BE2C (cell line): ENCODE data around the gene NKX2-2.
A peak's percentile ranks its signal among the peaks of the same experiment; 100 is the strongest.
"Not testable (repeated sequence)": the region's sequence is repeated elsewhere in the genome, so short reads cannot be mapped to it uniquely, and the experiment has no call there.

ENCODE experiments used
- DNase-seq: peaks from one replicate; pipeline ENCODE4 v3.0.0-alpha.2; 2020
- H3K27me3 ChIP-seq: fragments of 250-450 bp; sonication (Bioruptor Pico); 2 replicates; pipeline ENCODE4 v1.5.1; 2020; ENCODE audit warnings: mild to moderate bottlenecking
- H3K36me3 ChIP-seq: fragments of 250-450 bp; sonication (Bioruptor Pico); 2 replicates; pipeline ENCODE4 v1.5.1; 2020; ENCODE audit warnings: mild to moderate bottlenecking
- H3K4me1 ChIP-seq: fragments of 250-450 bp; sonication (Bioruptor Pico); 2 replicates; pipeline ENCODE4 v1.5.1; 2020
- H3K4me3 ChIP-seq: 2 replicates; pipeline ENCODE4 v1.5.1; 2011; ENCODE audit warnings: low read depth, low read length
- H3K9me3 ChIP-seq: fragments of 250-450 bp; sonication (Bioruptor Pico); 2 replicates; pipeline ENCODE4 v1.5.1; 2020
- CTCF ChIP-seq: IDR thresholded peaks from 2 replicates; pipeline ENCODE4 v1.5.1; 2012; ENCODE audit warnings: mild to moderate bottlenecking, low read depth, low read length

Gene NKX2-2

GRCh38 chr20:21496452-21496851 is 17.4 kb downstream of the NKX2-2 start:
- TF ChIP-seq CTCF: no peak

DNA sequence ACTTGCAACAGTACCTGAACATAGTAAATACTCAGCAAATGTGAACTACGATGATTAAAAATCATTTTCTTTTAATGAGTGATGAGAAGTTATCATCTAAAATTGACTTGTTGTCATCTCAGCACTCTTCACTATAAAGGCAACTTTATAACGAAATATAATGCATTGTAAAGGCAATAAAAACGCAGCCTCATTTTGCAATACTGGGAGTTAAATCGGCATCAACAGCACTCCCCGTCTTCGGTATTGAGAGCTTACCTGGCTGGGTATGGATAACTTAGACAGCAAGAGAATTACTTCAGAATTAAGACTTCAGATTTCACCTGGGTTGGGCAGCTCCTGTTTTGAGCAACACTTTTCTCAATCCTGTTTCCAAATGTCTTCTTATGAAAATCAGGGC is 20.8 kb downstream of the NKX2-2 start:
- H3K27me3 ChIP-seq: peaks cover 58% of the 10 kb centered on the region
- no peaks in the 10 kb centered on the region for H3K36me3 ChIP-seq

More at GRCh38 chr20:21496452-21496851, 17.4 kb downstream of the NKX2-2 start:
- peaks cover 49% of the 10 kb centered on the region for H3K27me3 ChIP-seq
- H3K4me1 ChIP-seq: no peaks in the 10 kb centered on the region
- no peak for DNase-seq
- H3K4me3 ChIP-seq: no peak overlapping the region
- no peaks in the 10 kb centered on the region for H3K9me3 ChIP-seq
- H3K36me3 ChIP-seq: no peaks in the 10 kb centered on the region

GRCh38 chr20:21490105-21490504 is 23.8 kb downstream of the NKX2-2 start:
- peak; percentile 37; the same call in 1 of the 2 replicates for TF ChIP-seq CTCF
- Histone ChIP-seq H3K4me1 (no peaks in the 10 kb centered on the region), H3K4me3 (no peak overlapping the region), H3K9me3 (no peaks in the 10 kb centered on the region), H3K27me3 (peaks cover 45% of the 10 kb centered on the region), H3K36me3 (no peaks in the 10 kb centered on the region)
- DNase-seq: no peak

More for the DNA sequence above, 20.8 kb downstream of the NKX2-2 start:
- Histone ChIP-seq H3K4me3 (no peak overlapping the region), H3K4me1 (no peaks in the 10 kb centered on the region), H3K9me3 (no peaks in the 10 kb centered on the region)
- no peak for DNase-seq
- TF ChIP-seq CTCF: no peak

- not testable (repeated sequence) for H3K36me3 ChIP-seq, H3K4me3 ChIP-seq, H3K4me1 ChIP-seq, DNase-seq, H3K9me3 ChIP-seq
- H3K27me3 ChIP-seq: peaks cover 14% of the 10 kb centered on the region
These were observed 33.7 kb downstream of the NKX2-2 start for GRCh38 chr20:21480144-21480543.

GRCh38 chr20:21465799-21466198 is 48.1 kb downstream of the NKX2-2 start:
- Histone ChIP-seq H3K9me3 (no peaks in the 10 kb centered on the region), H3K27me3 (peaks cover 25% of the 10 kb centered on the region), H3K4me1 (no peaks in the 10 kb centered on the region), H3K4me3 (no peak overlapping the region), H3K36me3 (no peaks in the 10 kb centered on the region)
- DNase-seq: no peak
- no peak for TF ChIP-seq CTCF

DNA sequence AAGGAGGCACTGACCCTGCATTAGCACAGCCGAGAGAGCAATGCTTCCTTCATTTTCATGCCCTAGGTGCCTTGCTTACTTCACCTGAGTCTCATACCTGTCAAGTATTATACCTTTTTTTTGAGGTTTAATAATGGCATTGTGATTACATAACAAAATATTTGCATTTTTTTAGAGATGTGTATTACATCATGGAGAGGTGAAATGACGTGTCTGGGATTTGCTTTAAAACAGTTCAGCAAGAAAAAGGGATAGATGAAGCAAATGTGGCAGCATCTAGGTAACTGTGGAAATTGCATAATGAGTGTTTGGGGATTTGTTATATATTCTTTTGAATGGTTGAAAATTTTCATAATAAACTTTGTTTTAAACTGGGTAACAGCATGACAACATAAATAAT is 48.9 kb downstream of the NKX2-2 start:
- DNase-seq: no peak
- H3K36me3 ChIP-seq: no peaks in the 10 kb centered on the region
- no peak overlapping the region for H3K4me3 ChIP-seq
- no peaks in the 10 kb centered on the region for H3K9me3 ChIP-seq
- H3K27me3 ChIP-seq: peaks cover 21% of the 10 kb centered on the region
- H3K4me1 ChIP-seq: no peaks in the 10 kb centered on the region
- TF ChIP-seq CTCF: no peak
